Endothelial cell of umbilical vein (primary cell): ENCODE measurements around the gene ZRANB1. TPM values are rescaled to one million over a fixed set of nuclear protein-coding genes. Genes with fewer than 3 reads are reported as not detected.

ENCODE experiments used
- BruUV-seq: library from RNA; stranded (reverse); fragments of 400-500 nt; replicated peaks from 2 replicates; lab custom pipeline; 2021; lab: Mats Ljungman, UMichigan
- CTCF ChIA-PET: fragments of 300-600, 350-600 bp; sonication (Branson Sonifier 250); formaldehyde crosslinking; loops from one replicate; lab custom pipeline; 2021; ENCODE audit warnings: antibody characterized with exemption, inconsistent platforms; lab: Charles Lee
- POLR2A ChIA-PET: fragments of 300-600, 350-600 bp; sonication (Branson Sonifier 250); formaldehyde crosslinking; loops from one replicate; lab custom pipeline; 2021; ENCODE audit warnings: antibody characterized with exemption, inconsistent platforms; lab: Charles Lee
- DNase-seq: peaks from one replicate; pipeline ENCODE4 v3.0.0-alpha.2; 2011; ENCODE audit warnings: low read depth, low spot score
- FAIRE-seq: peaks from 2 replicates; lab custom pipeline; 2011; peaks lifted over from hg19 to GRCh38; lab: Jason Lieb, UNC
- H2AFZ ChIP-seq: 2 replicates; pipeline ENCODE4 v1.6.0; 2012; ENCODE audit warnings: low read depth, low read length, control low read depth, inconsistent platforms
- H3K27ac ChIP-seq: 2 replicates; pipeline ENCODE4 v1.5.1; 2011; ENCODE audit warnings: low read depth, mild to moderate bottlenecking, control low read depth, low read length, moderate library complexity; ENCODE audit not compliant: insufficient read depth
- H3K27me3 ChIP-seq, 2 experiments: 2 replicates each; pipeline versions ENCODE4 v1.6.0 to v1.6.1; 2011; ENCODE audit warnings: low read length in 2 of 2, mixed read lengths in 1 of 2; ENCODE audit not compliant: control insufficient read depth in 2 of 2, insufficient read depth in 2 of 2
- H3K36me3 ChIP-seq, 2 experiments: 2 replicates in 1 of 2; 3 replicates in 1 of 2; pipeline ENCODE4 v1.5.1; 2011; ENCODE audit warnings: low read length in 2 of 2, mild to moderate bottlenecking in 1 of 2, moderate library complexity in 1 of 2; ENCODE audit not compliant: control insufficient read depth in 2 of 2, insufficient read depth in 2 of 2; ENCODE audit errors: extremely low read depth in 1 of 2
- H3K4me1 ChIP-seq: 3 replicates; pipeline ENCODE4 v1.5.1; 2011; ENCODE audit warnings: mild to moderate bottlenecking, low read length; ENCODE audit not compliant: control insufficient read depth, insufficient read depth; ENCODE audit errors: extremely low read depth
- H3K4me2 ChIP-seq: 2 replicates; pipeline ENCODE4 v1.6.1; 2011; ENCODE audit warnings: low read length, control low read depth, mixed read lengths; ENCODE audit not compliant: insufficient read depth
- H3K4me3 ChIP-seq, 3 experiments: fragments of 200-600 bp in 1 of 3; sonication (generic), shearing (Covaris generic) in 1 of 3; replicated peaks in 1 of 3; 2 replicates each; pipeline ENCODE4 v1.5.1; 2011 to 2016; ENCODE audit warnings: control low read depth in 3 of 3, low read length in 3 of 3, mild to moderate bottlenecking in 2 of 3, inconsistent platforms in 1 of 3, low read depth in 1 of 3, moderate library complexity in 1 of 3; ENCODE audit not compliant: insufficient read depth in 1 of 3
- H3K79me2 ChIP-seq: 2 replicates; pipeline ENCODE4 v1.6.0; 2012; ENCODE audit warnings: low read length, inconsistent platforms; ENCODE audit not compliant: control insufficient read depth, insufficient read depth
- H3K9ac ChIP-seq: replicated peaks from 2 replicates; pipeline ENCODE3; 2011; ENCODE audit warnings: low read length, control low read depth; ENCODE audit not compliant: insufficient read depth; ENCODE audit errors: extremely low read depth
- H3K9me1 ChIP-seq: replicated peaks from 3 replicates; pipeline ENCODE4 v1.6.0; 2011; ENCODE audit warnings: mild to moderate bottlenecking, low read length; ENCODE audit not compliant: control insufficient read depth, insufficient read depth; ENCODE audit errors: extremely low read depth
- H3K9me3 ChIP-seq: replicated peaks from 2 replicates; pipeline ENCODE4 v1.5.1; 2012; ENCODE audit warnings: low read length, inconsistent platforms; ENCODE audit not compliant: control insufficient read depth, insufficient read depth
- H4K20me1 ChIP-seq: replicated peaks from 2 replicates; pipeline ENCODE3; 2011; ENCODE audit warnings: mild to moderate bottlenecking, low read length; ENCODE audit not compliant: control insufficient read depth, insufficient read depth; ENCODE audit errors: extremely low read depth
- CTCF ChIP-seq, 2 donors: IDR thresholded peaks; 1 replicate in 1 of 2; 2 replicates in 1 of 2; pipeline ENCODE4 v1.5.1; 2011; ENCODE audit warnings: low read length in 2 of 2, mild to moderate bottlenecking in 2 of 2, moderate library complexity in 2 of 2, control low read depth in 1 of 2, inconsistent platforms in 1 of 2, low read depth in 1 of 2; ENCODE audit not compliant: insufficient read depth in 1 of 2; ENCODE audit errors: extremely low read depth in 1 of 2
- FOS ChIP-seq: IDR thresholded peaks from 2 replicates; pipeline ENCODE4 v1.6.1; 2011; ENCODE audit warnings: mild to moderate bottlenecking, low read length, moderate library complexity, borderline replicate concordance; ENCODE audit not compliant: insufficient read depth
- GATA2 ChIP-seq: IDR thresholded peaks from 2 replicates; pipeline ENCODE4 v1.7.0; 2011; ENCODE audit warnings: low read depth, mild to moderate bottlenecking, moderate library complexity, mixed read lengths, low read length; ENCODE audit not compliant: insufficient read length, insufficient read depth
- JUN ChIP-seq: IDR thresholded peaks from 2 replicates; pipeline ENCODE4 v1.6.1; 2011; ENCODE audit warnings: borderline replicate concordance, low read depth; ENCODE audit not compliant: insufficient read length, insufficient read depth
- MAX ChIP-seq: IDR thresholded peaks from 2 replicates; pipeline ENCODE4 v1.6.1; 2011; ENCODE audit not compliant: insufficient read depth, insufficient read length
- MYC ChIP-seq: IDR thresholded peaks from one replicate; pipeline ENCODE4 v1.6.1; 2011; ENCODE audit warnings: mild to moderate bottlenecking, low read depth, low read length
- POLR2A ChIP-seq: IDR thresholded peaks from 2 replicates; pipeline ENCODE4 v1.6.1; 2012; ENCODE audit warnings: low read depth, mild to moderate bottlenecking, control low read depth, low read length
- POLR2AphosphoS5 ChIP-seq: IDR thresholded peaks from 2 replicates; pipeline ENCODE4 v1.6.1; 2012; ENCODE audit warnings: low read depth, mild to moderate bottlenecking, control low read depth, low read length, moderate library complexity; ENCODE audit not compliant: insufficient read depth
- dilution Hi-C: fragments of 300-500 bp; cut with MboI; formaldehyde crosslinking; loops from one replicate; pipeline ENCODE4 v1.15.0; 2019; ENCODE audit warnings: low sequenced_read_pairs; ENCODE audit not compliant: extremely low pct_ligation_motif_present
- intact Hi-C: fragments of 100-400 bp; cut with micrococcal nuclease; formaldehyde crosslinking; loops from one replicate; pipeline ENCODE4 v1.10.0; 2022
- polyA plus RNA-seq, 4 experiments: library from polyadenylated mRNA; depleted of rRNA in 3 of 4; stranded (reverse) in 3 of 4; unstranded in 1 of 4; fragments of >200 nt; gene quantifications; 2 replicates each; pipeline versions ENCODE4 v1.2.1 to v1.2.3, GENCODE V29; 2011 to 2012; ENCODE audit warnings: missing spikeins in 1 of 4
- total RNA-seq: library from RNA; stranded (reverse); gene quantifications from 2 replicates; pipeline ENCODE4 v1.2.3, GENCODE V29; 2021

The ZRANB1 gene
- total and polyA plus RNA-seq, 2 donors (not counting 3 experiments of a cell fraction or from before 2014, with no cell fraction given): 6.2 to 17.7 TPM

- intact Hi-C loops: no loop called here
- Histone ChIP-seq H2AFZ (no peak overlapping the region), H3K79me2 (peaks cover 75% of the 10 kb centered on the region), H3K27me3 (no peaks in the 10 kb centered on the region), H3K4me3 (no peak overlapping the region), H3K27ac (no peak overlapping the region), H3K9ac (no peak overlapping the region), H4K20me1 (no peaks in the 10 kb centered on the region), H3K9me3 (no peaks in the 10 kb centered on the region), H3K4me2 (no peak overlapping the region), H3K9me1 (no peaks in the 10 kb centered on the region), H3K36me3 (peaks cover 3 to 35% of the 10 kb centered on the region in 2 experiments), H3K4me1 (peaks cover 9% of the 10 kb centered on the region)
- POLR2A ChIA-PET: no interaction called here
- FAIRE-seq: no peak
- no peak for DNase-seq
- dilution Hi-C loops: no loop called here
- TF ChIP-seq JUN (no peak), MYC (no peak), CTCF (IDR thresholded peaks at IDR 0.05; ENCODE audit: extremely low read depth in 1 of 2, insufficient read depth in 1 of 2, low read depth in 1 of 2, low read length in 2 of 2) (no peak), POLR2A (no peak), FOS (no peak), GATA2 (no peak), MAX (no peak), POLR2AphosphoS5 (no peak)
- CTCF ChIA-PET: interaction anchor here (1.1 kb wide), 1 partner anchor 23 kb away, joined by 3 read pairs; no protein-coding TSS in a partner anchor
- no TSS peak for BruUV-seq
These were observed 80.7 kb downstream of the ZRANB1 start for GRCh38 chr10:125022671-125023070.
